Left ventricle myocardium inferior (tissue), 1 donor: ENCODE data around the gene PIP5K1C. TPM values are rescaled to one million over a fixed set of nuclear protein-coding genes. Genes with fewer than 3 reads are reported as not detected.
"Not testable (repeated sequence)": the region's sequence is repeated elsewhere in the genome, so short reads cannot be mapped to it uniquely, and the experiment has no call there.

Source experiments
- DNase-seq: peaks from one replicate; pipeline ENCODE4 v3.0.0-alpha.2; 2020
- H3K27ac ChIP-seq: fragments of 200-600 bp; replicated peaks from 2 replicates; pipeline ENCODE4 v1.8.0; 2021
- H3K27me3 ChIP-seq: fragments of 200-600 bp; 2 replicates; pipeline ENCODE4 v1.8.0; 2021; ENCODE audit warnings: low read depth
- H3K36me3 ChIP-seq: fragments of 200-600 bp; 2 replicates; pipeline ENCODE4 v1.8.0; 2021
- H3K4me1 ChIP-seq: fragments of 200-600 bp; 2 replicates; pipeline ENCODE4 v1.8.0; 2021
- H3K4me3 ChIP-seq: fragments of 200-600 bp; 2 replicates; pipeline ENCODE4 v1.8.0; 2021; ENCODE audit warnings: mild to moderate bottlenecking, moderate library complexity
- H3K9me3 ChIP-seq: fragments of 200-600 bp; replicated peaks from 2 replicates; pipeline ENCODE4 v1.8.0; 2021
- CTCF ChIP-seq: fragments of 200-600 bp; IDR thresholded peaks from 2 replicates; pipeline ENCODE4 v1.8.0; 2021; ENCODE audit warnings: antibody characterized with exemption, mild to moderate bottlenecking, borderline replicate concordance
- intact Hi-C: fragments of 100-400 bp; cut with micrococcal nuclease; formaldehyde crosslinking; loops from one replicate; pipeline ENCODE4 v1.11.0; 2022
- total RNA-seq: library from RNA; stranded (reverse); fragmentation: NEBNext Ultra II Directional; extraction: Animal tissue kit (Norgen Biotek cat#: 25700); gene quantifications from one replicate; pipeline ENCODE4 v1.2.1, GENCODE V29; 2021
- donor health status: DM: no; HTN: yes; CAD: no; lungs with severe emphysema.

PIP5K1C gene
- total RNA-seq, 1 donor from 2014 or later = 31.6 TPM

- Histone ChIP-seq H3K9me3 (no peaks in the 10 kb centered on the region), H3K27me3 (no peaks in the 10 kb centered on the region), H3K4me3 (no peak overlapping the region), H3K36me3 (peaks cover 57% of the 10 kb centered on the region), H3K27ac (no peak overlapping the region), H3K4me1 (no peaks in the 10 kb centered on the region)
- no peak for TF ChIP-seq CTCF
- intact Hi-C loops = no loop called here
- DNase-seq = no peak
Observed at GRCh38 chr19:3634496-3635045, 65.7 kb downstream of the PIP5K1C start.

- intact Hi-C loops = no loop called here
- Histone ChIP-seq H3K4me1 (no peaks in the 10 kb centered on the region), H3K27me3 (no peaks in the 10 kb centered on the region), H3K27ac (no peak overlapping the region), H3K4me3 (no peak overlapping the region), H3K9me3 (no peaks in the 10 kb centered on the region), H3K36me3 (peaks cover 47% of the 10 kb centered on the region)
- TF ChIP-seq CTCF = no peak
- DNase-seq = no peak
Observed at GRCh38 chr19:3633559-3633988, 66.7 kb downstream of the PIP5K1C start.

GRCh38 chr19:3632739-3633558, 67.3 kb downstream of the PIP5K1C start:
- Histone ChIP-seq H3K9me3 (no peaks in the 10 kb centered on the region), H3K4me1 (no peaks in the 10 kb centered on the region), H3K36me3 (peaks cover 41% of the 10 kb centered on the region), H3K27me3 (no peaks in the 10 kb centered on the region), H3K4me3 (no peak overlapping the region), H3K27ac (no peak overlapping the region)
- intact Hi-C loops = no loop called here
- DNase-seq = no peak
- no peak for TF ChIP-seq CTCF

GRCh38 chr19:3632098-3632497, 68.2 kb downstream of the PIP5K1C start:
- no peak for DNase-seq
- no peak for TF ChIP-seq CTCF
- intact Hi-C loops = no loop called here
- Histone ChIP-seq H3K27me3 (no peaks in the 10 kb centered on the region), H3K4me3 (no peak overlapping the region), H3K36me3 (peaks cover 34% of the 10 kb centered on the region), H3K4me1 (peaks cover 5% of the 10 kb centered on the region), H3K27ac (no peak overlapping the region), H3K9me3 (no peaks in the 10 kb centered on the region)

GRCh38 chr19:3631053-3631861, 69.0 kb downstream of the PIP5K1C start:
- intact Hi-C loops = no loop called here
- H3K36me3 ChIP-seq = peaks cover 25% of the 10 kb centered on the region
- DNase-seq = no peak
- no peaks in the 10 kb centered on the region for H3K27me3 ChIP-seq
- no peak overlapping the region for H3K27ac ChIP-seq
- no peaks in the 10 kb centered on the region for H3K9me3 ChIP-seq
- no peak overlapping the region for H3K4me3 ChIP-seq
- no peak for TF ChIP-seq CTCF
- peaks cover 9% of the 10 kb centered on the region for H3K4me1 ChIP-seq

- H3K9me3 ChIP-seq, DNase-seq, H3K27ac ChIP-seq, H3K27me3 ChIP-seq, H3K4me3 ChIP-seq, intact Hi-C loops: not testable (repeated sequence)
- Histone ChIP-seq H3K36me3 (peaks cover 25% of the 10 kb centered on the region), H3K4me1 (peaks cover 29% of the 10 kb centered on the region)
Observed at GRCh38 chr19:3628766-3629165, 71.5 kb downstream of the PIP5K1C start.
